Right renal pelvis (tissue), 4 donors: ENCODE results near the gene SUGCT. TPM values are rescaled to one million over a fixed set of nuclear protein-coding genes. Genes with fewer than 3 reads are reported as not detected.

Experiments used
- DNase-seq, 4 donors: peaks; one replicate each; pipeline ENCODE4 v3.0.0-alpha.2; 2013; ENCODE audit warnings: low read depth in 4 of 4, low spot score in 3 of 4, missing footprints in 1 of 4
- polyA plus RNA-seq, 4 donors: library from polyadenylated mRNA; unstranded; fragments of 120-200 nt; gene quantifications; one replicate each; pipeline ENCODE4 v1.2.1, GENCODE V29; 2013; ENCODE audit not compliant: insufficient read length in 4 of 4

SUGCT gene
- polyA plus RNA-seq, 4 donors: 12.1 to 17.6 (median 15.0) TPM

DNA sequence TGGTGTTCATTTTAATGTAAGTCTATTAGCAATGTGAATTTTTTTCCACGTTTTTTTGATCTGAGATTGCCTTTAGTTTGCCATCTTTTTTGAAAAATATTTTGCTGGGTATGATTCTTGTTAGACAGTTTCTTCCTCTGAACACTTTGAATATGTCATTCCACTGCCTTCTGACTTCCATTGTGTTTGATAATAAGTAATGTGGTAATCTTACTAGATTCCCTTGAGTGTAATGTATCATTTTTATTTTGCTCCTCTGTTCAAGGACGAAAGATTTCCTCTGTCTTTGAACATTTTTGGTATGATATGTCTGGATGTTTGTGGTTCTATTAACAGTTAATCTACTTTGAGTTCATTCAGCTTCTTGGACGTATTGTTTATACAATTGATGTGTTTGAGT is 371.4 kb downstream of the SUGCT start:
- DNase-seq: no peak

DNA sequence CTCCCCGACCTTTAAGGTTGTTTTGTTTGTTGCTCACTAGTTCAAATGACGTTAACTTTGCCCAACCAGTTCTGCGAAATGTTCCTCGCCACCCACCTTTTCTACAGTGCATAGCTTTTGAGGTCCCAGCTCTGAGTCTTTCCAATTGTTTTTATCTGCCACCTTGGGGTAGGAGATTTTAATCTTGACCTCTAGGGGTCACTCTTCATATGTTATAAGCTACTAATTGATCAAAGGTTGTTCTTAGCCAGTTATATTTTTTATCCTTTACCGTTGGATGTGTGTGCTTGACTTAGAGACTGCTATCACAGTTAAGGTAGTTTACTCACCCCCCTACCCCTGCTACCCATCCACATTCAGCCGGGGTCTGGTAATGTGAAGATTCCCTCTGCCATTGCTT is 372.4 kb downstream of the SUGCT start:
- DNase-seq: no peak

GRCh38 chr7:40509287-40509996 is 374.6 kb downstream of the SUGCT start:
- DNase-seq: no peak

- no peak for DNase-seq
These were observed 381.6 kb downstream of the SUGCT start for GRCh38 chr7:40516376-40516775.

DNA sequence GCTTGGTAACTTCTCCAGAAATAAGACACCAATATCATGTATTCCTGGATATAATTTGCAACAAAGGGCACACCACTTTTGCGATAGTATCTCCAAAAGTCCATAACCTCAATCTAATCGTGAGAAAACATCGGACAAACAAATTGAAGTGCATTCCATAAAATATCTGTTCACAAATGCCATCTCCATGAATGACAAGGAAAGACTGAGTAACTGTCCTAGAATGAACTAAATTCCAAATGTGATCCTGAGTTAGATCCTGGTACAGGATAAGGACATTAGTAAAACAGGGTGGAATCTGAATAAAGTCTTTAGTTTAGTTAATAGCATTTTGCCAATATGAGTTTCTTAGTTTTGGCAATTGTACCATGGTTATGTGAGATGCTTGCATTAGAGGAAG is 384.2 kb downstream of the SUGCT start:
- DNase-seq: no peak

GRCh38 chr7:40520986-40521738 is 386.4 kb downstream of the SUGCT start:
- DNase-seq: no peak

DNA sequence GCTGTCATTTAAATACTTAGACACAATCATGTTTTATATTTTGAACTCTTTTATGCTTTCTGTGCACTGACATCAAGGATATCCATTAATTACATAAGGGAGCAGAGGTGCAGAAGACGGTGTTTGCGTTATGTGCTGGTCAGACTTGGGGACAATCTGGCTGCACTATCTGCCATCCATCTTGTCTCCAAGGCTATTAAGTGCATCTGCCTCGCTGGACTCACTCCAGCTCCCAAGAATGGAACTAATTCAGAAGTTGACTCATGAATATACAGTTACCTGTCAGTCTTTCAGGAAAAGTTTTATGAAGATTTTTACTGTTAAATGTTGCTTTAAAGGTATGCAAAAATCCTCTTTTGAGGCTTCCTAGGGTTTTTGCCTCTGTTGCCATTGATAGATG is 391.0 kb downstream of the SUGCT start:
- DNase-seq: no peak

GRCh38 chr7:40526951-40527715 is 392.3 kb downstream of the SUGCT start:
- DNase-seq: no peak

GRCh38 chr7:40527723-40528122 is 392.9 kb downstream of the SUGCT start:
- DNase-seq: no peak

DNA sequence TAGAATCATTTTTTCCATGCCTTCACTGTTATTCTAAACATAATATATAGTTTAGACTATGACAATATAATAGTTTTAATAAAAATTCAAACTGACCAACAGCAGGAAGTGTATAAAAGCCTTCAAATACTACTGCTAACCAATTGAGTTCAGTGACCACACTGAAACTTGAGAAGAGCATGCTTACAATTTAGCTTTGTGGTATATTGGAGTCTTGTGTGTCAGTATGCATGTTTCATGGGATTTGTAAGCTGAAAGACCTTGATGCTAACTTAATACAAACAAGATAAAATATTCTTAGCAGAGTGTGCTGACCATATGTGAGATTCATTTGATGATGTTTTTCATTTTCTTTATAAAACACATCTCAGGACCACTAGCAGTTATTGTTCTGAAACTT is 395.5 kb downstream of the SUGCT start:
- no peak for DNase-seq

GRCh38 chr7:40531956-40532355 is 397.2 kb downstream of the SUGCT start:
- no peak for DNase-seq

DNA sequence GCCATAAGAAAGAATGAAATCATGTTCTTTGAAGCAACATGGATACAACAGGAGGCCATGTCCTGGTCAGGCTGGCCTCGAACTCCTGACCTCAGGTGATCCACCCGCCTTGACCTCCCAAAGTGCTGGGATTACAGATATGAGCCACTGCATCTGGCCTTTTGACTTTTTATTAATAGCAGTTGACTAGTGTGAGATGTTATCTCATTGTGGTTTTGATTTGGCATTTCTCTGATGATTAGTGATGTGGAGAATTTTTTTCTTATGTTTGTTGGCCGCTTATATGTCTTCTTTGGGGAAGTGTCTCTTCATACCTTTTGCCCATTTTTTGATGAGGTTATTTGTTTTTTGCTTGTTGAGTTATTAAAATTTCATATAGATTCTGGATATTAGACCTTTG is 400.9 kb downstream of the SUGCT start:
- DNase-seq: no peak

DNA sequence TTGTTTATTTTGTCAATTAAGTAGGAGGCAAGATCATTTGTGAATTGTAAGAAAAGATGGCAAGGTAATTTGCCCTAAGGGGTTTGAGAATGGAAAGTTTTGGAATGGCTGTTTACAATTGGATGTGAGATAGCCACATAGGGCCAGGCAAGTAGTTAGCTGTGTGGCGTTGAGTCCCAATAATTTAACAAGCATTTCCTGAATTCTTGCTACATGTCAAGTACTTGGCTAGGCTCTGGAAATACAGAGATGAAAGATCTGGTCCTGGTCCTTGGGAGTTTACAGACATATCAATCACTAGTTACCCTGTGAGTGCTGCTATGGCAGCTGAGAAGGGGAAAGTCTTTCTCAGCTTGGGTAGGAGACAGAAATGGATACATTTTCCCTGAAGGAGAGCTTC is 401.6 kb downstream of the SUGCT start:
- no peak for DNase-seq

DNA sequence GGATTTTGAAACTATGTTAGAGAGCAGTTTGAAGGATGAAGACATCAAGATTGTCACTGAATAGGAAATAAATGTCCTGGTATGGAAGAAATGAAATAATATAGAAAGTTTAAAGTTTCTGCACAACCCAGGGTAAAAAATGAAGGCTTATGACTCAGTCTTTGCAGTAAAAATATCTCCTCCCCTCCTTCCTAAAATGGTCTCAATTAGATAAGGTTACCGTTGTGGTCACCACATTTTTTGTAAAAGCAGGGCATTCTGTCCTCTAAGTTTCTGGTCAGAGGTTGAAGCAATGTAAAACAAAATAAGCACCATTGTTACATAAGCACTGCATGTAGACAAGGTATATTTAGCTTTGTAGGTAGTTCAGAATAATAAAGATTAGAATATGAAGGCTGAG is 403.5 kb downstream of the SUGCT start:
- DNase-seq: no peak

GRCh38 chr7:40541336-40541735 is 406.5 kb downstream of the SUGCT start:
- no peak for DNase-seq

GRCh38 chr7:40542982-40543741 is 408.4 kb downstream of the SUGCT start:
- DNase-seq: no peak

DNA sequence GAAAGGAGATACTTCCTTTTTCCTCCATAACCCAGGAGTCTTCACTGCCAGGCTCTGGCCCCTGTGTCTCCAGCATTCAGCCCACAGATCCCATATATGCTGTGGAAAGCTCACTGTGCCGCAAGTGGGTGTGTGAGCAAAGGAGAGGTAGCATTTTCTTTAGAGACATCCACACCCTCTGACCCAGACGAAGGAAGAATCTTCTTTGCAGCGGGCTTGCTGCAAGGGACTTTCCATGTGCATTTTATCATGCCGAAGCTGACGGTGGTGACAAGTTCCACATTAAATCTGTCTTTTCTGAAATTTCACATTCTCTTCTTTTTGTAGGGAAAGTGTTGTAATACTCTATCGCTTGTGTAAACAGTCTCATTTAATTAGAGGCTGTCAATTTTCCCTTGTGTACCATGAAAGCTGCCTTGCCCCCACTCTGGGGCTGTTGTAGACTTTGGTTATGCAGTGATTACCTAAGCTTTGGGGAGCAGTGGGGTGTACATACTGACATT is 409.5 kb downstream of the SUGCT start:
- DNase-seq: no peak

- no peak for DNase-seq
These were observed 410.1 kb downstream of the SUGCT start for GRCh38 chr7:40544871-40545303.

DNA sequence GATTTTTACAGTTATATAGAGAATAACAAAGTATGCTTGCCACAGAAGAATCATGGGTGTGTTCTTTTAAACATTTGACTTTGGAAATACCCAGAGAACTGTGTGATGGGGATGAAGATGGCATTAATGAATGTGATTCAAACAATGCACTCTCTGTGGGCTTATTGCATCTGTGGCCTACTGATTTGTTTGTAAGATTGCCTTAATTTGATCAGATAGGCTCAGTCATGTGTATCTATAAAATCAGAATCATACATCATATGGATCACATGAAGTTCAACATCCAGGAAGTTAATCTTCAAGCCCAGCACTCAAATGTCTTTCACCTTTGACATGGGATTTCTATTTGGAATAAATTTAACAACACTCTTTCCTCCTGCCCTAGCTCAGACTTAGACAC is 410.9 kb downstream of the SUGCT start:
- DNase-seq: no peak

GRCh38 chr7:40546616-40547501 is 412.1 kb downstream of the SUGCT start:
- DNase-seq: no peak
